GM12878 (cell line): Measurements from ENCODE around the gene CXCL12. TPM values are rescaled to one million over a fixed set of nuclear protein-coding genes. Genes with fewer than 3 reads are reported as not detected.

Source experiments
- ATAC-seq: fragments of 200-7000 bp; cut with Tn5 transposase; 3 replicates; pipeline ENCODE4 v1.9.1; 2020; ENCODE audit warnings: mild to moderate bottlenecking, moderate library complexity
- BruUV-seq: library from RNA; stranded (reverse); fragments of 400-500 nt; replicated peaks from 2 replicates; lab custom pipeline; 2021; lab: Mats Ljungman, UMichigan
- CTCF ChIA-PET: fragments of 300-600 bp; sonication (Branson Sonifier 250); formaldehyde crosslinking; extraction: SDS; loops from one replicate; lab custom pipeline; 2021; ENCODE audit warnings: inconsistent platforms; lab: Yijun Ruan, JAX
- POLR2A ChIA-PET: fragments of 350-600 bp; formaldehyde crosslinking; extraction: SDS; loops from one replicate; lab custom pipeline; 2021; ENCODE audit warnings: inconsistent platforms; lab: Charles Lee
- RAD21 ChIA-PET: fragments of 300-600 bp; sonication (Branson Sonifier 250); formaldehyde crosslinking; loops from one replicate; lab custom pipeline; 2023; ENCODE audit warnings: antibody characterized with exemption; ENCODE audit not compliant: unreplicated experiment; lab: Charles Lee
- SMC1A ChIA-PET: fragments of 300-600 bp; sonication (Branson Sonifier 250); formaldehyde crosslinking; loops from one replicate; lab custom pipeline; 2023; ENCODE audit not compliant: unreplicated experiment, uncharacterized antibody; lab: Charles Lee
- DNase-seq: peaks from one replicate; pipeline ENCODE4 v3.0.0-alpha.2; 2011; ENCODE audit warnings: low read depth, low spot score
- FAIRE-seq: peaks from 3 replicates; lab custom pipeline; 2011; peaks lifted over from hg19 to GRCh38; lab: Jason Lieb, UNC
- H2AFZ ChIP-seq: 2 replicates; pipeline ENCODE4 v1.6.0; 2011; ENCODE audit warnings: low read depth, low read length, control low read depth; ENCODE audit not compliant: control insufficient read depth
- H3K27ac ChIP-seq: 2 replicates; pipeline ENCODE4 v1.5.1; 2011; ENCODE audit warnings: control low read depth; ENCODE audit not compliant: control insufficient read depth, insufficient read depth
- H3K27me3 ChIP-seq, 2 experiments: replicated peaks in 1 of 2; 2 replicates each; pipeline versions ENCODE4 v1.6.0 to v1.6.1; 2011; ENCODE audit warnings: low read length in 1 of 2; ENCODE audit not compliant: control insufficient read depth in 2 of 2, insufficient read depth in 2 of 2
- H3K36me3 ChIP-seq, 2 experiments: 2 replicates each; pipeline ENCODE4 v1.5.1; 2011; ENCODE audit warnings: low read length in 1 of 2; ENCODE audit not compliant: control insufficient read depth in 2 of 2, insufficient read depth in 2 of 2
- H3K4me1 ChIP-seq: 2 replicates; pipeline ENCODE4 v1.6.1; 2011; ENCODE audit warnings: mild to moderate bottlenecking, low read length, moderate library complexity, mixed read lengths; ENCODE audit not compliant: control insufficient read depth, insufficient read depth
- H3K4me2 ChIP-seq: 2 replicates; pipeline ENCODE4 v1.6.0; 2011; ENCODE audit warnings: control low read depth; ENCODE audit not compliant: control insufficient read depth, insufficient read depth
- H3K4me3 ChIP-seq: fragments of 200-600 bp; sonication (generic); 2 replicates; pipeline ENCODE4 v1.5.1; 2016
- H3K79me2 ChIP-seq: 2 replicates; pipeline ENCODE4 v1.6.0; 2011; ENCODE audit warnings: low read length; ENCODE audit not compliant: control insufficient read depth, insufficient read depth
- H3K9ac ChIP-seq: 2 replicates; pipeline ENCODE4 v1.8.0; 2011; ENCODE audit warnings: low read length, control low read depth, mixed read lengths; ENCODE audit not compliant: control insufficient read depth, insufficient read depth
- H3K9me3 ChIP-seq: replicated peaks from 3 replicates; pipeline ENCODE4 v1.5.1; 2011; ENCODE audit warnings: mild to moderate bottlenecking, low read length; ENCODE audit not compliant: control insufficient read depth, insufficient read depth
- H4K20me1 ChIP-seq: 2 replicates; pipeline ENCODE4 v1.6.0; 2011; ENCODE audit not compliant: control insufficient read depth, insufficient read depth
- BCL11A ChIP-seq: IDR thresholded peaks from 2 replicates; pipeline ENCODE4 v1.6.1; 2011; ENCODE audit warnings: low read depth, low read length
- CBFB ChIP-seq: IDR thresholded peaks from 2 replicates; pipeline ENCODE4 v1.6.1; 2016; ENCODE audit warnings: antibody characterized with exemption, low read depth
- MTA2 ChIP-seq: fragments of 450-650 bp; IDR thresholded peaks from 2 replicates; pipeline ENCODE4 v1.6.1; 2016; ENCODE audit warnings: low read depth, mild to moderate bottlenecking, moderate library complexity
- PAX8 ChIP-seq: fragments of 450-650 bp; IDR thresholded peaks from 2 replicates; pipeline ENCODE4 v1.6.1; 2017; ENCODE audit warnings: mild to moderate bottlenecking, moderate library complexity
- RFX5 ChIP-seq: IDR thresholded peaks from 2 replicates; pipeline ENCODE4 v1.6.1; 2011; ENCODE audit warnings: low read depth, low read length, improper control_type of control experiment
- SMAD1 ChIP-seq: fragments of 450-650 bp; IDR thresholded peaks from 2 replicates; pipeline ENCODE4 v1.6.1; 2018; ENCODE audit warnings: mild to moderate bottlenecking, low read depth; ENCODE audit not compliant: partially characterized antibody
- TCF3 ChIP-seq: IDR thresholded peaks from 2 replicates; pipeline ENCODE4 v1.6.1; 2012; ENCODE audit warnings: low read depth, mild to moderate bottlenecking, low read length, borderline replicate concordance; ENCODE audit not compliant: insufficient read depth
- WRNIP1 ChIP-seq: IDR thresholded peaks from 2 replicates; pipeline ENCODE4 v1.6.1; 2011; ENCODE audit warnings: low read depth, low read length, improper control_type of control experiment, borderline replicate concordance
- WGBS: methylation state at CpG from one replicate; pipeline ENCODE4 v1.1.6; 2016; ENCODE audit warnings: low lambda C conversion rate; ENCODE audit not compliant: insufficient replicate concordance, insufficient coverage; ENCODE audit errors: missing lambda C conversion rate; 5-methylcytosine and 5-hydroxymethylcytosine counted together
- in situ Hi-C: fragments of 300-500 bp; cut with MboI; formaldehyde crosslinking; loops from 9 replicates; pipeline ENCODE4 v1.14.3; 2018; ENCODE audit warnings: mixed read lengths
- intact Hi-C: fragments of 100-400 bp; cut with micrococcal nuclease; formaldehyde crosslinking; loops from one replicate; pipeline ENCODE4 v1.14.2; 2022; ENCODE audit not compliant: unreplicated experiment
- polyA plus RNA-seq, 11 experiments: library from polyadenylated mRNA; depleted of rRNA in 4 of 11; unstranded in 6 of 11; stranded (reverse) in 5 of 11; fragments of >200 nt; fragmentation: Nextera tagmentation in 4 of 11; fragmentation: Illumina TruSeq in 1 of 11; extraction: Ambion mirVana in 4 of 11; extraction: Trizol in 1 of 11; gene quantifications; 1 replicate in 1 of 11; 2 replicates in 10 of 11; pipeline versions ENCODE4 v1.2.1 to v1.2.3, GENCODE V29; 2011 to 2016; ENCODE audit warnings: inconsistent platforms in 2 of 11, missing spikeins in 2 of 11, low read depth in 1 of 11
- total RNA-seq, 4 experiments: library from RNA; depleted of rRNA in 3 of 4; stranded (reverse); fragments of >200 nt in 3 of 4; fragmentation: Illumina TruSeq in 1 of 4; extraction: Trizol in 1 of 4; gene quantifications; 2 replicates each; pipeline versions ENCODE4 v1.2.1 to v1.2.3, GENCODE V29; 2013 to 2021
- TF ChIP-seq, protein P1 (sequence below): fragments of 450-650 bp; formaldehyde crosslinking; IDR thresholded peaks from 2 replicates; pipeline ENCODE4 v1.5.0; 2022; ENCODE audit warnings: mild to moderate bottlenecking, missing genetic modification characterization

The CXCL12 gene
- total and polyA plus RNA-seq, 10 of the 15 experiments (the other 5 are each of a cell fraction or from before 2014, with no cell fraction given), result 0.03 to 4.5 (median 0.53) TPM

DNA sequence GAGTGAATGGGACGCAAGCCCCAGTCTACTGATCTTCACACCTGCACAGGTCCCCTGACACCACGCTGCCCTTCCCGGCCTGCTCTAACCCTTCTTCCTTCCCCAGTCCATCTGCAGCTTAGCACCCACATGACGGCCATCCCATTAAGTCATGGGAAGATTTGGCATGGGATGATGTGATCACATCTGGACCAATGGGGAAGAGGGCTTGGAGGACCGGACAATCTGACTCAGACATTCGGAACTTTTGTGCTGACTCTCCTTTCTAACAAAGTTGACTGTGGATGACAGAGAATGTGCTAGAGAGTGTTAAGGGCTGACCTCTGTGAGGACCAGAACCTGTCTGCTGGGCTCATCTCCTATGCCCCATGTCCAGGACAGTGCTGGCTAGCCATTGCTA is 15.6 kb downstream of the CXCL12 start:
- ChIA-PET POLR2A (no interaction called here), CTCF (interaction anchor here (1.4 kb wide), 1 partner anchor 10 kb away, joined by 4 read pairs; no protein-coding TSS in a partner anchor), RAD21 (interaction anchor here (1.1 kb wide), 1 partner anchor 13 kb away, joined by 3 read pairs; no protein-coding TSS in a partner anchor), SMC1A (interaction anchor here (0.6 kb wide), 1 partner anchor 308 kb away, joined by 4 read pairs; no protein-coding TSS in a partner anchor)
- Histone ChIP-seq H3K79me2 (no peaks in the 10 kb centered on the region), H3K4me3 (no peak overlapping the region), H3K36me3 (no peaks in the 10 kb centered on the region), H3K27me3 (no peaks in the 10 kb centered on the region), H3K9ac (no peak overlapping the region), H3K4me2 (no peak overlapping the region), H3K4me1 (no peaks in the 10 kb centered on the region), H3K9me3 (no peaks in the 10 kb centered on the region), H3K27ac (no peak overlapping the region), H2AFZ (no peak overlapping the region), H4K20me1 (no peaks in the 10 kb centered on the region)
- no peak for FAIRE-seq
- WGBS, result 59% methylated on average over 6 of the region's 6 CpGs
- intact Hi-C loops (no loop called here), in situ Hi-C loops (no loop called here)
- no peak for DNase-seq
- BruUV-seq, result no TSS peak
- ATAC-seq, result no peak
- TF ChIP-seq SMAD1 (no peak), TCF3 (no peak), MTA2 (no peak), BCL11A (no peak), WRNIP1 (no peak), PAX8 (no peak), CBFB (no peak), RFX5 (no peak)
- TF ChIP-seq, protein P1, sequence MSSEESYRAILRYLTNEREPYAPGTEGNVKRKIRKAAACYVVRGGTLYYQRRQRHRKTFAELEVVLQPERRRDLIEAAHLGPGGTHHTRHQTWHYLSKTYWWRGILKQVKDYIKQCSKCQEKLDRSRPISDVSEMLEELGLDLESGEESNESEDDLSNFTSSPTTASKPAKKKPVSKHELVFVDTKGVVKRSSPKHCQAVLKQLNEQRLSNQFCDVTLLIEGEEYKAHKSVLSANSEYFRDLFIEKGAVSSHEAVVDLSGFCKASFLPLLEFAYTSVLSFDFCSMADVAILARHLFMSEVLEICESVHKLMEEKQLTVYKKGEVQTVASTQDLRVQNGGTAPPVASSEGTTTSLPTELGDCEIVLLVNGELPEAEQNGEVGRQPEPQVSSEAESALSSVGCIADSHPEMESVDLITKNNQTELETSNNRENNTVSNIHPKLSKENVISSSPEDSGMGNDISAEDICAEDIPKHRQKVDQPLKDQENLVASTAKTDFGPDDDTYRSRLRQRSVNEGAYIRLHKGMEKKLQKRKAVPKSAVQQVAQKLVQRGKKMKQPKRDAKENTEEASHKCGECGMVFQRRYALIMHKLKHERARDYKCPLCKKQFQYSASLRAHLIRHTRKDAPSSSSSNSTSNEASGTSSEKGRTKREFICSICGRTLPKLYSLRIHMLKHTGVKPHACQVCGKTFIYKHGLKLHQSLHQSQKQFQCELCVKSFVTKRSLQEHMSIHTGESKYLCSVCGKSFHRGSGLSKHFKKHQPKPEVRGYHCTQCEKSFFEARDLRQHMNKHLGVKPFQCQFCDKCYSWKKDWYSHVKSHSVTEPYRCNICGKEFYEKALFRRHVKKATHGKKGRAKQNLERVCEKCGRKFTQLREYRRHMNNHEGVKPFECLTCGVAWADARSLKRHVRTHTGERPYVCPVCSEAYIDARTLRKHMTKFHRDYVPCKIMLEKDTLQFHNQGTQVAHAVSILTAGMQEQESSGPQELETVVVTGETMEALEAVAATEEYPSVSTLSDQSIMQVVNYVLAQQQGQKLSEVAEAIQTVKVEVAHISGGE, result no peak
